Neural progenitor cell (in vitro differentiated cells): ENCODE data around the gene INSYN1. TPM values are rescaled to one million over a fixed set of nuclear protein-coding genes. Genes with fewer than 3 reads are reported as not detected.

ENCODE experiments used
- DNase-seq: peaks from one replicate; pipeline ENCODE4 v3.0.0-alpha.2; 2016; ENCODE audit warnings: low spot score
- H2AFZ ChIP-seq: fragments of 200-600 bp; sonication (generic); replicated peaks from 2 replicates; pipeline ENCODE4 v1.6.1; 2016; ENCODE audit warnings: antibody characterized with exemption
- H3F3A ChIP-seq: fragments of 200-600 bp; sonication (generic); 2 replicates; pipeline ENCODE4 v1.6.1; 2016; ENCODE audit warnings: antibody characterized with exemption, low read depth
- H3K27ac ChIP-seq: fragments of 200-600 bp; sonication (generic); 2 replicates; pipeline ENCODE4 v1.5.1; 2016; ENCODE audit warnings: mild to moderate bottlenecking
- H3K27me3 ChIP-seq: fragments of 200-600 bp; sonication (generic); 2 replicates; pipeline ENCODE4 v1.6.1; 2016; ENCODE audit warnings: mild to moderate bottlenecking, moderate library complexity
- H3K36me3 ChIP-seq: fragments of 200-600 bp; sonication (generic); 2 replicates; pipeline ENCODE4 v1.5.1; 2016
- H3K4me1 ChIP-seq: fragments of 200-600 bp; sonication (generic); 2 replicates; pipeline ENCODE4 v1.6.1; 2016; ENCODE audit warnings: mixed run types
- H3K4me2 ChIP-seq: fragments of 200-600 bp; sonication (generic); 2 replicates; pipeline ENCODE4 v1.6.1; 2016
- H3K4me3 ChIP-seq: fragments of 200-600 bp; sonication (generic); 2 replicates; pipeline ENCODE4 v1.5.1; 2016
- H3K79me2 ChIP-seq: fragments of 200-600 bp; sonication (generic); 2 replicates; pipeline ENCODE4 v1.6.1; 2016; ENCODE audit warnings: low read depth
- H3K9ac ChIP-seq: fragments of 200-600 bp; sonication (generic); 2 replicates; pipeline ENCODE4 v1.6.1; 2016
- H3K9me3 ChIP-seq: fragments of 200-600 bp; sonication (generic); 2 replicates; pipeline ENCODE4 v1.5.1; 2016; ENCODE audit warnings: low read depth
- H4K20me1 ChIP-seq: fragments of 200-600 bp; sonication (generic); 2 replicates; pipeline ENCODE4 v1.6.1; 2016; ENCODE audit warnings: low read depth
- H3K27ac Mint-ChIP-seq: 3 replicates; pipeline ENCODE4 v1.8.0; 2021; ENCODE audit warnings: mixed read lengths
- H3K27me3 Mint-ChIP-seq: 2 replicates; pipeline ENCODE4 v1.8.0; 2022; ENCODE audit warnings: low read depth, mild to moderate bottlenecking, inconsistent platforms, moderate library complexity, mixed read lengths; ENCODE audit not compliant: insufficient read depth
- H3K36me3 Mint-ChIP-seq: 3 replicates; pipeline ENCODE4 v1.8.0; 2021; ENCODE audit warnings: mixed read lengths
- H3K4me1 Mint-ChIP-seq: 3 replicates; pipeline ENCODE4 v1.8.0; 2021; ENCODE audit warnings: mixed read lengths
- H3K4me3 Mint-ChIP-seq: 3 replicates; pipeline ENCODE4 v1.8.0; 2021; ENCODE audit warnings: mild to moderate bottlenecking, moderate library complexity, mixed read lengths
- H3K9me3 Mint-ChIP-seq: 3 replicates; pipeline ENCODE4 v1.8.0; 2020; ENCODE audit warnings: mixed read lengths
- CTCF ChIP-seq: fragments of 200-600 bp; sonication (generic); IDR thresholded peaks from 2 replicates; pipeline ENCODE4 v1.5.1; 2017; ENCODE audit warnings: antibody characterized with exemption, mild to moderate bottlenecking
- EZH2 ChIP-seq: fragments of 200-600 bp; sonication (generic); IDR thresholded peaks from 2 replicates; pipeline ENCODE4 v1.6.1; 2017; ENCODE audit warnings: antibody characterized with exemption, mild to moderate bottlenecking, moderate library complexity
- EZH2phosphoT487 ChIP-seq: fragments of 200-600 bp; sonication (generic); IDR thresholded peaks from 2 replicates; pipeline ENCODE4 v1.6.1; 2017; ENCODE audit warnings: antibody characterized with exemption
- total RNA-seq: library from RNA; depleted of rRNA; stranded (reverse); fragments of >200 nt; gene quantifications from 2 replicates; pipeline ENCODE4 v1.2.3, GENCODE V29; 2015; ENCODE audit warnings: low replicate concordance

INSYN1 gene
- total RNA-seq, 1 donor from 2014 or later: 0.17 TPM

DNA sequence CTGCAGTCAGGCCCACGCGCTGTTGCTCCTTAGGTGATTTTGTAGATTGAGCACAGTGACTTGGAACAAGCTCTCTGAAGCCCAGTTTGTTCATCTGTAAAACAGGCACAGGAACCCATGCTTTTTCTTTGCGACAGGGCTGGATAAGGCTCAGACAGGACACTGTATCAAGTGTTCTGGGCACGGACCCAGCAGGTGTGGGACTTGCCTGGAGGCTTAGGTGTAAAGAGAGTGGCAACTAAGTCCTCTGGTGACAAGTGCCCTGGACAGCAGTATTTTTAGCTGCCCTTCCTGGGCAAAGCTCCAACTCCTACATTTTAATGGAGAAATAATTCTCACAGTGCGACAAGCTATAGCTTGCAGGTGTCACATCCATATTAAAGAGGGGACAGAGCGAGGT lies 36.7 kb downstream of the INSYN1 start:
- H3K36me3 Mint-ChIP-seq: peaks cover 9% of the 10 kb centered on the region

DNA sequence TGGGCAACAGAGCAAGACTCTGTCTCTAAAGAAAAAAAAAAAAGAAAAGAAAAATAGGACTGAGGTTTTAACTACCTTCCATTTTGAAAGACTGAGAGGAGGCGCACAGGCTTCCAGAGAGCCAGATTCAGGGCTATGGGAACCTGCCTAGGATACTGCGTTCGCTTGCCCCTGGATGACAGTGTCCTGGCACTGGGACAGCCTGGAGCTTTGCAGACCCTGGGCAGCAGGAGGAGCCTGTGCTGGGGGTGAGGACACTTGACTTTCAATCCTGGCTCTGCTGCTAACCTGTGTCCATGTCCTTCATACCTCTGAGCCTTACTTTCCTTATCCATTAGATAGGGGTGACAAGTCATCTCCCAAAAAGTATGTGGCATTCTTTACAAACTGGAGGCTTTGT lies 37.7 kb downstream of the INSYN1 start:
- no peak overlapping the region for H3K27ac Mint-ChIP-seq
- H3K4me1 ChIP-seq: no peaks in the 10 kb centered on the region

More for the DNA sequence above, 36.7 kb downstream of the INSYN1 start:
- H3K4me1 ChIP-seq: no peaks in the 10 kb centered on the region
- DNase-seq: no peak
- Mint-ChIP-seq H3K4me3 (no peak overlapping the region), H3K4me1 (peaks cover 5% of the 10 kb centered on the region), H3K27me3 (peaks cover 2% of the 10 kb centered on the region), H3K9me3 (no peaks in the 10 kb centered on the region), H3K27ac (no peak overlapping the region)
- no peak overlapping the region for H3K4me2 ChIP-seq
- no peak overlapping the region for H3K4me3 ChIP-seq
- H4K20me1 ChIP-seq: no peaks in the 10 kb centered on the region
- H2AFZ ChIP-seq: no peak overlapping the region
- TF ChIP-seq EZH2: no peak
- TF ChIP-seq EZH2phosphoT487: no peak
- no peak for TF ChIP-seq CTCF
- no peaks in the 10 kb centered on the region for H3K9me3 ChIP-seq
- H3K36me3 ChIP-seq: no peaks in the 10 kb centered on the region
- H3K9ac ChIP-seq: no peak overlapping the region
- H3K79me2 ChIP-seq: no peaks in the 10 kb centered on the region
- H3K27ac ChIP-seq: no peak overlapping the region
- H3F3A ChIP-seq: peaks cover 5% of the 10 kb centered on the region
- H3K27me3 ChIP-seq: no peaks in the 10 kb centered on the region

GRCh38 chr15:73714695-73715301 lies 38.4 kb downstream of the INSYN1 start:
- H3K36me3 Mint-ChIP-seq: peaks cover 9% of the 10 kb centered on the region
- no peak overlapping the region for H3K27ac Mint-ChIP-seq
- peaks cover 5% of the 10 kb centered on the region for H3K27me3 Mint-ChIP-seq
- DNase-seq: no peak
- Histone ChIP-seq H3K4me2 (no peak overlapping the region), H3K4me1 (no peaks in the 10 kb centered on the region), H3K4me3 (no peak overlapping the region), H3K9me3 (no peaks in the 10 kb centered on the region), H4K20me1 (no peaks in the 10 kb centered on the region), H3K9ac (no peak overlapping the region), H3K36me3 (no peaks in the 10 kb centered on the region), H3K79me2 (no peaks in the 10 kb centered on the region), H3K27ac (no peak overlapping the region), H2AFZ (no peak overlapping the region), H3F3A (peaks cover 5% of the 10 kb centered on the region), H3K27me3 (no peaks in the 10 kb centered on the region)
- no peak for TF ChIP-seq EZH2
- no peak for TF ChIP-seq CTCF
- TF ChIP-seq EZH2phosphoT487: no peak
- H3K4me3 Mint-ChIP-seq: no peak overlapping the region
- H3K4me1 Mint-ChIP-seq: peaks cover 2% of the 10 kb centered on the region
- no peaks in the 10 kb centered on the region for H3K9me3 Mint-ChIP-seq

More for the DNA sequence above, 37.7 kb downstream of the INSYN1 start:
- no peak overlapping the region for H3K9ac ChIP-seq
- Mint-ChIP-seq H3K4me1 (peaks cover 2% of the 10 kb centered on the region), H3K27me3 (peaks cover 2% of the 10 kb centered on the region), H3K9me3 (no peaks in the 10 kb centered on the region), H3K36me3 (peaks cover 9% of the 10 kb centered on the region), H3K4me3 (no peak overlapping the region)
- H2AFZ ChIP-seq: no peak overlapping the region
- H3K4me2 ChIP-seq: no peak overlapping the region
- H3K27ac ChIP-seq: no peak overlapping the region
- DNase-seq: no peak
- H4K20me1 ChIP-seq: no peaks in the 10 kb centered on the region
- H3K9me3 ChIP-seq: no peaks in the 10 kb centered on the region
- no peaks in the 10 kb centered on the region for H3K79me2 ChIP-seq
- H3K36me3 ChIP-seq: no peaks in the 10 kb centered on the region
- no peak overlapping the region for H3K4me3 ChIP-seq
- TF ChIP-seq CTCF (no peak), EZH2 (no peak), EZH2phosphoT487 (no peak)
- peaks cover 5% of the 10 kb centered on the region for H3F3A ChIP-seq
- H3K27me3 ChIP-seq: no peaks in the 10 kb centered on the region
